Right lobe of liver (tissue), 6 donors: ENCODE data around the gene KIRREL3. TPM values are rescaled to one million over a fixed set of nuclear protein-coding genes. Genes with fewer than 3 reads are reported as not detected.

ENCODE experiments used
- ATAC-seq, 4 donors: fragments of 200-7000 bp; cut with Tn5 transposase; one replicate each; pipeline ENCODE4 v1.9.1; 2020; ENCODE audit warnings: mild to moderate bottlenecking in 4 of 4, moderate library complexity in 4 of 4
- DNase-seq, 3 donors: peaks; one replicate each; pipeline ENCODE4 v3.0.0-alpha.2; 2020
- H3K27ac ChIP-seq, 3 donors: fragments of 200-600 bp; one replicate each; pipeline ENCODE4 v1.8.0; 2022
- H3K27me3 ChIP-seq, 2 donors: fragments of 200-600 bp; one replicate each; pipeline ENCODE4 v1.8.0; 2022
- H3K36me3 ChIP-seq, 4 donors: fragments of 200-600 bp; sonication (generic) in 1 of 4; one replicate each; pipeline versions ENCODE4 v1.5.1 to v1.8.0; 2017 to 2022; ENCODE audit warnings: control low read depth in 1 of 4
- H3K4me1 ChIP-seq, 4 donors: fragments of 200-600 bp; sonication (generic) in 1 of 4; one replicate each; pipeline versions ENCODE4 v1.5.1 to v1.8.0; 2017 to 2022; ENCODE audit warnings: control low read depth in 1 of 4
- H3K4me3 ChIP-seq, 3 donors: fragments of 200-600 bp; one replicate each; pipeline ENCODE4 v1.8.0; 2022
- H3K9me3 ChIP-seq, 4 donors: fragments of 200-600 bp; sonication (generic) in 1 of 4; one replicate each; pipeline versions ENCODE4 v1.5.1 to v1.8.0; 2017 to 2022; ENCODE audit warnings: control low read depth in 1 of 4
- CTCF ChIP-seq, 4 donors: fragments of 200-600 bp in 3 of 4; fragments of 450-650 bp in 1 of 4; IDR thresholded peaks; one replicate each; pipeline versions ENCODE4 v1.5.1 to v1.8.0; 2016 to 2022; ENCODE audit warnings: antibody characterized with exemption in 4 of 4, mild to moderate bottlenecking in 2 of 4
- POLR2A ChIP-seq: fragments of 450-650 bp; IDR thresholded peaks from one replicate; pipeline ENCODE4 v1.6.1; 2017; ENCODE audit warnings: antibody characterized with exemption, mild to moderate bottlenecking
- WGBS: methylation state at CpG from one replicate; pipeline ENCODE4 v1.1.6; 2018; ENCODE audit warnings: low coverage, low lambda C conversion rate; ENCODE audit not compliant: insufficient coverage; ENCODE audit errors: missing lambda C conversion rate; 5-methylcytosine and 5-hydroxymethylcytosine counted together
- intact Hi-C, 2 donors: fragments of 100-400 bp; cut with DNase I; formaldehyde crosslinking; loops; one replicate each; pipeline versions ENCODE4 v1.11.2 to v1.14.1; 2022
- total RNA-seq, 6 experiments: library from RNA; depleted of rRNA in 2 of 6; stranded (reverse); fragments of >200 nt in 2 of 6; fragmentation: NEBNext Ultra II Directional in 3 of 6; extraction: Animal tissue kit (Norgen Biotek cat#: 25700) in 3 of 6; gene quantifications; one replicate each; pipeline versions ENCODE4 v1.1.0 to v1.2.4, GENCODE V29; 2016 to 2023
- donor health status: DM: no; HTN: yes; CAD: no.
- donor health status: DM: no; HTN: no; CAD: no.
- donor health status: DM: no; HTN: no; CAD: no.
- donor health status: DM: no; HTN: yes; CAD: no.
- donor health status: DM: no; HTN: yes; CAD: no.

KIRREL3 gene
- total RNA-seq, 6 experiments from 2014 or later, result not detected

- DNase-seq, result no peak
- no peaks in the 10 kb centered on the region for H3K4me1 ChIP-seq
- no peaks in the 10 kb centered on the region for H3K27me3 ChIP-seq
- TF ChIP-seq POLR2A, result no peak
- no peak for TF ChIP-seq CTCF (IDR thresholded peaks at IDR 0.05)
- 55% methylated on average over 7 of the region's 10 CpGs for WGBS
- no peak overlapping the region for H3K4me3 ChIP-seq
- H3K9me3 ChIP-seq, result no peaks in the 10 kb centered on the region
- H3K27ac ChIP-seq, result no peak overlapping the region
- no peak for ATAC-seq
- H3K36me3 ChIP-seq, result no peaks in the 10 kb centered on the region
- intact Hi-C loops, result no loop called here
These were observed 475.4 kb downstream of the KIRREL3 start for GRCh38 chr11:126525216-126525615.

GRCh38 chr11:126523441-126524205, 476.9 kb downstream of the KIRREL3 start:
- ATAC-seq, result no peak
- TF ChIP-seq CTCF (IDR thresholded peaks at IDR 0.05), result no peak
- no peaks in the 10 kb centered on the region for H3K4me1 ChIP-seq
- H3K27me3 ChIP-seq, result no peaks in the 10 kb centered on the region
- no peak overlapping the region for H3K4me3 ChIP-seq
- WGBS, result 38% methylated on average over 3 of the region's 4 CpGs
- DNase-seq, result no peak
- H3K9me3 ChIP-seq, result no peaks in the 10 kb centered on the region
- no peak overlapping the region for H3K27ac ChIP-seq
- no peaks in the 10 kb centered on the region for H3K36me3 ChIP-seq
- intact Hi-C loops, result no loop called here

GRCh38 chr11:126522606-126523005, 478.0 kb downstream of the KIRREL3 start:
- no peaks in the 10 kb centered on the region for H3K36me3 ChIP-seq
- intact Hi-C loops, result no loop called here
- TF ChIP-seq POLR2A (no peak), CTCF (IDR thresholded peaks at IDR 0.05) (no peak)
- WGBS, result 75% methylated on average over 7 of the region's 7 CpGs
- H3K9me3 ChIP-seq, result no peaks in the 10 kb centered on the region
- no peaks in the 10 kb centered on the region for H3K4me1 ChIP-seq
- H3K27ac ChIP-seq, result no peak overlapping the region
- H3K4me3 ChIP-seq, result no peak overlapping the region
- H3K27me3 ChIP-seq, result no peaks in the 10 kb centered on the region
- DNase-seq, result no peak
- ATAC-seq, result no peak

- Histone ChIP-seq H3K36me3 (no peaks in the 10 kb centered on the region), H3K9me3 (no peaks in the 10 kb centered on the region), H3K4me3 (no peak overlapping the region), H3K27me3 (no peaks in the 10 kb centered on the region), H3K27ac (no peak overlapping the region), H3K4me1 (no peaks in the 10 kb centered on the region)
- intact Hi-C loops, result no loop called here
- 73% methylated on average over 4 of the region's 4 CpGs for WGBS
- TF ChIP-seq POLR2A (no peak), CTCF (IDR thresholded peaks at IDR 0.05) (no peak)
- ATAC-seq (no peak), DNase-seq (no peak)
These were observed 478.4 kb downstream of the KIRREL3 start for GRCh38 chr11:126522152-126522551.
